ENCODE results near the gene OR2Y1.
"Not testable (repeated sequence)": the region's sequence is repeated elsewhere in the genome, so short reads cannot be mapped to it uniquely, and the experiment has no call there.

OR2Y1 gene

DNA sequence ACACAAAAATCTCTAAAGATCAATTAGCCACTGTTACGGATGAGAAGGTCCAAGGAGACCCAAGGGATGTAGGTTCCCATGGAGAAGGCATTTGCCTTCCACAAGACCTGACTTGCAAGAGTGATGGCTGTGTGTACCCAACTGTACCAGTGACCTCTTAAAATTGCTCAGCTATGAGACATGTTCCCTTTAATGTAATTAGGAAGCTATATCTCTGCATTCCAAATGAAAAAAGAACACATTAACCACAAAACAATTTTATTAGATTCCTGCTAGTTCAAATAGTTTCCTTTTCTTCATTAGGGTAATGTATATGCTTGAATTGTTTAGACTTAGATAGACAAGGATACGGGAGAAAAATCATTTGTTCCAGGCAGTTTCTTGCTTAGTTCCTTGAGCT is 3.3 kb downstream of the OR2Y1 start:
- DNase-seq = no peak

DNA sequence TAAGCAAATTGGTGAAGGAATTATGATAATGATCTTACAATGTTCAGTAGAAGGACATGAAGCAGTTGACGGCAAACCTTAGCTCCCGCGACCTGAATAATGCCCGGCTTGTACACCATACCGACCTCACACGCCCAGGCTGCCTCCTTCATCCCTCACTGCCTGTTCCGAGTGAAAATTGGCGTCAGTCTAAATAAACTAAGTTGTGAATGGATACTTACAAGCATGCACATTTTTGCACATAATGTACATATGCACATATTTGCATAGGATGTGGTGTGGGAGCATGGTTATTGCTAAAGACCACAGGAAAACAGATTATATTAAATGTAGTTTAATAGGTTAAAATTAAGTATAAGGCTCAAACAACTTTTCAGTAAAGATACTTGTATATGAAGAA is 14.9 kb downstream of the OR2Y1 start:
- no peak for DNase-seq

DNA sequence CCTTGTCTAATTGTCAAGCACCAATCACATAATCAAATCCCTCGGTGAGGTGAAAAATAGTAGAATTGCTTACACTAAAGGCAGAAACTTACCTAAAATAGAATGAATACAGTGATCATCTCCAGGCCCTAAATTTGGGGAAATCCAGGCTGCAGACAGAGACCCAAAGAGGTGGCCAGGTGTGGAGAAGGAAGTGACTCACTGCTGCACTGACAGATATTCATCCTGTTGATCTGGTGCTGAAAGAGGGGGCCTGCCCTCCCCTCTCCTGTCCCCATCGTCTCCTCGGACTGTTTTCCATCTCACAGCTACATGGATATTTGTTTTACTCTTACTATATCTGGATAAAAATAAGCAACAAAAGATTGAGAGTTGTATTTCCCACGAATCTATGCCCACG is 15.9 kb downstream of the OR2Y1 start:
- DNase-seq = no peak

DNA sequence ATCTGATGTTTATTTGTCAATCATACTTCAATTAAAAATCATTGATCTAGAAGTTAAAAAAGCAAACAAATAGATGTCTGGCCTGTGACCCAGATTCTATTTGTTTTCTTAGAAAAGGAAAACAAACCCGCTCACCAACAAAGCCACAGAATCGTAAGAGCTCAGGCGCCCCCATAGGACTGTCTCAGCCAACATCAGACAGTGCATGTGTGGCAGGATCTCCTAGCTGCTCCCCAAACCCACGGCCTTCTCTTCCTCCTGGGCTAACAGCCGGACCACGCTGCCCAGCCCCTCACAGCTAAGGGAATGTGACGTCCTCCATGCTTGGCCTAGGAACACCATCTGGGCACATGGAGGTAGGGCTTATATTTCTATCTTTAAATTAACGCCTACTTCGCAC is 19.4 kb downstream of the OR2Y1 start:
- no peak for DNase-seq

DNA sequence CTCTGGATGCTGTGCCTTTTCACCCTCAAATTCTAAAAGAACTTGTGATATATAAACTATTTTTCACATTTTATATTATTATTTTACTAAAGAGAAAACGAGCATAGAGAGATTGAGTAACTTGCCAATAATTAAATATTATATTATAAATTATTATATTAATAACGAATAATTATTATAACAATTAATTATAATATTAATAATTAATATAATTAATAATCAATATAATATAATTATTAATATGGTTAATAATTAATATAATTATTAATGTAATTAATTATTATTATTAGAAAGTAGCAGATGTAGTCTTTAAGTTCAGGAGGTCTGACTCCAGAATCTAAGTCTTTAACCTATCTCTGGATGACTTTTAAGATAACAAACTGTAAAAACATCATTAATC is 20.1 kb downstream of the OR2Y1 start:
- no peak for DNase-seq

DNA sequence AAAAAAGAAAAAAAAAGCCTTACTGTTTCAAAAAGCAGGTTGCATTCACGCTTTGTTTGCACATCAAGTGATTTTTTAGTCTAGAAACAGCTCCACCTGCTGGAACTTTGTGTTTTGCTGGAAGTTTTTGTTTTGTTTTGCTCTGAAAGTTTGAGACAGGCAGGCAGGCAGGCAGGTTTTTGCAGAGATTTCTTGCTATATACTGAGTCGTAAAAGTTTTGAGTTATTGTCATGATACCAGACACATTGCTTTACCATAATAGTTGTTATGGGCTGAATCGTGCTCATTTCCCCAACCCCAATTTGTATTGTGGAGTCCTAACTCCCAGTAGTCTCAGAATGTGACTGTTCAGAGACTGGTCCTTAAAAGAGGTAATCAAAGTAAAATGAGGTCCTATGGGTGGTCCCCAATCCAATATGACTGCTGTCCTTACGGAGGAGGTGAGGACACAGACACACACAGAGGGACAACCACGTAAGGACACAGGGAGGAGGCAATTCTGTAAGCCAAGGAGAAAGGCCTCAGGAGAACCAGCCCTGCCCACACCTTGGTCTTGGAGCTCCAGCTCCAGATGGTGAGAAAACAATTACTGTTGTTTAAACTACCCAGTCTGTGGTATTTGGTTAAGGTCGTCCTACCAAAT is 20.9 kb downstream of the OR2Y1 start:
- no peak for DNase-seq

DNA sequence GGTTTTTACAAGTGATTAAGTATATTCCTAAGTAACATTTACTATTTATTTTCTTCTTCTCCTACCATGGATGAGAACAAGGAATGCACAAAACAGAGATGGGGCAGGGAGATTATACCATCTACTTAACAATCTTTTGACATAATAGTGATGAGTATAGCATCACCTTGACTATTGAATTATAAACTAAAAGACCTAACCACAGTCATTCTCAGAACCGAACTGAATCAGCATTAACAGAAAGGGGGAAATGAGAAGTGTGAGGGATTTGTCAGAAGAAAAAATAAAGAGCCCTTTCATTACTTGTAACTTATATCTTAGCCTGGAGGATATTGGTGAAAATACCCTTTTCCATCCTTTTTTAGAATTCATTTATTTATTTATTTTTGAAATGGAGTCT is 21.9 kb downstream of the OR2Y1 start:
- no peak for DNase-seq

DNA sequence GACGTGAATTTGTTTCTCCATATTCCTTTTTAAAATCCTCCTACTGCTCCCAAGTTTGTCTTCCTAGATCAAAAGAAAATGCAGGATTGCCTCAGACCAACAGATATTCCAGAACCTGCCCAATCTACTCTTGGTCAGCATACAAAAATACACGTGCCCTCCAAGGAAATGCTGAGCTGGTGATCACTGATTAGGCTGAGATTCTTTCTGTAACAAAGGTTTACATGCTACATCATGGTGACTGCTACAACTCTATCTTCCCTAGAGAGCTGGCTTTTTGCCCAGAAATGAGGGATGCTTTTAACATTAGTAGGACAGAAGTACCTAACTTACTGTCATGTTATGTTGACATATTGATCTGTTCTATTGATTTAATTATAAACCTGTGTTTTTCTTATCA is 35.5 kb downstream of the OR2Y1 start:
- no peak for DNase-seq

DNA sequence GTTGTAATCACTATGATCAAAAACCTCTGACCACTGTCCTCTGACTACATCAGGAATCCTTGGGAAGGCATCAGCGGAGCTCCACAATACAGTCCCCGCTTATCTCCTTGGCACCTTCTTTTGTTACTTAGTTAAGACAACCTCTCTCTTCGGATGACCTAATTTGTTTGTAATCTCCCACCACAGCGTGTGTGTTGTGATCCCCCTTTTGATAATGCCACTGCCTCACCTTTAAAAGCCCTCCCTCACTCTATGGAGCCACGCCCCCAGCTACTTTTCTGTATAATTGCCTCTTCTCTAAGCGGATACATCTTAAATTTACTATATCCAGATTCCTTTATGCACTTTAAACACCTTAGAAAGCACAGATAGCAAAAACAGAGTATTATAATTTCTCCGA is 35.9 kb downstream of the OR2Y1 start:
- DNase-seq = no peak

DNA sequence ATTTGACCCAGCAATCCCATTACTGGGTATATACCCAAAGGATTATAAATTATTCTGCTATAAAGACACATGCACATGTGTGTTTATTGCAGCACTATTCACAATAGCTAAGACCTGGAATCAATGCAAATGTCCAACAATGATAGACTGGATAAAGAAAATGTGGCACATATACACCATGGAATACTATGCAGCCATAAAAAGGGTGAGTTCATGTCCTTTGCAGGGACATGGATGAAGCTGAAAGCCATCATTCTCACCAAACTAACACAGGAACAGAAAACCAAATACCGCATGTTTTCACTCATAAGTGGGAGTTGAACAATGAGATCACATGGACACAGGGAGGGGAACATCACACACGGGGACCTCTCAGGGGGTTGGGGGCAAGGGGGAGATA is 36.5 kb downstream of the OR2Y1 start:
- DNase-seq = not testable (repeated sequence)

DNA sequence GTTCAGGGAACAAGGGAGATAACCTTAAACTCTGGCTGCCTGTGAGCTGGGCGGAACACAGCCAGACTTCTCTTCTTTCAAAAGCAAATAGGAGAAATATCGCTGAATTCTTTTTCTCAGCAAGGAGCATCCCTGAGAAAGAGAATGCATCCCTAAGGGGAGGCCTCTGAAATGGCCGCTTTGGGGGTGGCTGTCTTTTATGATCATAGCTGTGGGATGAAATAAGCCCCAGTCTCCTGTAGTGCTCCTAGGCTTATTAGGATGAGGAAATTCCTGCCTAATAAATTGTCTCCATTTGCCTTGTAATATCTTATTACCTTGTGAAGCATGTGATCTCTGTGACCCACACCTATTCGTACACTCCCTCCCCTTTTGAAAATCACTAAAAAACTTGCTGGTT is 39.4 kb downstream of the OR2Y1 start:
- not testable (repeated sequence) for DNase-seq

DNA sequence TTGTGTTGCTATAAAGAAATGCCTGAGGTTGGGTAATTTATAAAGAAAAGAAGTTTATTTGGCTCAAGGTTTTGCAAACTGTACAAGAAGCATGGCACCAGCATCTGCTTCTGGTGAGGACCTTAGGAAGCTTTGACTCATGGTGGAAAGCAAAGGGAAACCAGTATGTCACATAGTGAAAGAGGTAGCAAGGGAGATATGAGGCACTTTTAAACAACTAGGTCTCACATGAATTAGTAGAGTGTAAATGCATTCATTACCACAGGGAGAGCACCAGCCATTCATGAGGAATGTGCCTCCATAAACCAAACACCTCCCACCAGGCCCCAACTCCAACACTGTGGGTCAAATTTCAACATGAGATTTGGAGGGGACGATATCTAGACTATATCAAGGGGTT is 40.8 kb downstream of the OR2Y1 start:
- no peak for DNase-seq

DNA sequence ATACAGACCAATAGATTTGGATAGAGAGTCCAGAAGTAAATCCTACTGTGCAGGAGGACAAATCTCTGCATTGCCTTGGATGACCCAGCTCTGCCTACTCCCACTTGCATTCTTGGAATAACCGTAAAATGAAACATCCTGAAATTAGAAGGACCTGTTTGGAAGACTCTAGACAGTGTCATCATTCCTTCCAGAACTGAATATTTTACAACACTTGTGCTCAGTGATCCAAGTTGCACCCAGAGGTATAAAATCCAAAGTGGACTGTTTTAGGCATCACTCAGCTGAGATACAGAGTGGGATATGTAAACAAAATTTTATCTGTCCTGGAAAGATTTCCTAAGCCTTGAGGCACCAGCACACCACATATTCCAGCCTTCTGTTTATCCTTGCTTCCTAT is 43.7 kb downstream of the OR2Y1 start:
- no peak for DNase-seq

DNA sequence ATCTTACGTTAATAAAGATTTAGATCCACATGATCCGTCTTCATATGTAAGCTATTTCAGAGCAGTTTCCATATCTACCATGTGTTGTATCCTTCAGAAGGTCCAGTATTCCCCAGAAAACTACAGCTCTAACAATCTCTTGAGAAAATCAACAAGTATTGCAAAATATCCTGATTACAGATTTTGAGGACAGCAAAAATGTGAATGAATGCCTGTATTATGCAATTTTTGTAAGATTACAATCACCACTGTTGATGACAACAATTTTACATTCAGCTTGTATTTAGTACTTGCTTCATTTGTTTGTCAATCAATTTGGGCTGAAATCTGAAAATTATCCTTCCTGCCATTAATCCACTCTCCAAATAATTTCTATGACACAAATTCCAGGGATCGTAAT is 47.4 kb downstream of the OR2Y1 start:
- DNase-seq = no peak

DNA sequence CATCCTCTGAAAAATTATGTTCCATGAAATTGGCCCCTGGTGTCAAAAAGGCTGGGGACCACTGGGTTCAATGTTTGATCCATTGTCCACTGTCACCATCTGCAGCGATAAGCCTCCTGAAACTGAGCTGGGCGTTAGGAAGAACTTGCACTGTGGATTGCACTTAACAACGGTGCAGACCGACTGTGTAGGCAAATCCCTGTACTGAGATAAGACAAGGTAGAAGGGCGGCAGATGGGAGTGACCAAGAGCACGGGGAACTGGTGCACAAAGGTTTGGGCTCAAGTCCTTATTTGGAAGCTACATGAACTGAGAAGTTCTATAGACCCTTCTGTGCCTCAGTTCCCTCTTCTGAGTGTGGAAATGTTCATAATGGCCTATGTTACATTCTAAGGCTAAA is 48.8 kb downstream of the OR2Y1 start:
- DNase-seq = no peak

DNA sequence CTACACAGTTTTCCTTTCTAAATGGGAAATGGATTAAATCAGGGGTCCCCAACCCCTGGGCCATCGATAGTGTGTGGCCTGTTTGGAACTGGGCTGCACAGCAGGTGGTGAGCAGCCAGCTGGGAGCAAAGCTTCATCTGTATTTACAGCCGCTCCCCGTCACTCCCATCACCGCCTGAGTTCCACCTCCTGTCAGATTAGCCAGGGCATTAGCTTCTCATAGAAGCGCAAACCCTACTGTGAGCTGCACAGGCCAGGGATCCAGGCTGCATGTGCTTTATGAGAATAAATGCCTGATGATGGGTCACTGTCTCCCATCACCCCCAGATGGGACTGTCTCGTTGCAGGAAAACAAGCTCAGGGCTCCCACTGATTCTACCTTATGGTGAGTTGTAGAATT is 49.3 kb downstream of the OR2Y1 start:
- DNase-seq = no peak

DNA sequence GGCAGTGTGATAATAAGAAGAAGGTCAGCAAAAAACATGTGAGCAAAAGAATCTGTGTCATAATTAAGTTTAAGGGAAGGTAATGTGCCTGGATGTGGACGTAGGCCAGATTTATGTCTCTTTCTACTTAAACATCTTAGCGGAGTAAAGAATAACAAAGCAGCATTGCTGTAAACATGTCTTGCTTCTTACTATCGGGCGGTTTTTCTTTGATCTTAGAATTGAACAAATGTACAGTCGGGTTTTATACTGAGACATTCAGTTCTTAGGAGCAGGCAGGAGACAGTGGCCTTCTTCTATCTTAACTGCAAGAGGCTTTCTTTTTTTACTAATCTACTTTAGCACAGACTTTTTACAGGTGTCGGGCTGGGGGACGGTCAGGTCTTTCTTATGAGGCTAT is 50.1 kb downstream of the OR2Y1 start:
- DNase-seq = no peak

Data from right hindlimb (tissue), 1 donor.